ENCODE results near the gene ZNF771. TPM values are rescaled to one million over a fixed set of nuclear protein-coding genes. Genes with fewer than 3 reads are reported as not detected.

The ZNF771 gene
- total RNA-seq, 1 donor = 12.6 TPM

- TF ChIP-seq, protein P1, sequence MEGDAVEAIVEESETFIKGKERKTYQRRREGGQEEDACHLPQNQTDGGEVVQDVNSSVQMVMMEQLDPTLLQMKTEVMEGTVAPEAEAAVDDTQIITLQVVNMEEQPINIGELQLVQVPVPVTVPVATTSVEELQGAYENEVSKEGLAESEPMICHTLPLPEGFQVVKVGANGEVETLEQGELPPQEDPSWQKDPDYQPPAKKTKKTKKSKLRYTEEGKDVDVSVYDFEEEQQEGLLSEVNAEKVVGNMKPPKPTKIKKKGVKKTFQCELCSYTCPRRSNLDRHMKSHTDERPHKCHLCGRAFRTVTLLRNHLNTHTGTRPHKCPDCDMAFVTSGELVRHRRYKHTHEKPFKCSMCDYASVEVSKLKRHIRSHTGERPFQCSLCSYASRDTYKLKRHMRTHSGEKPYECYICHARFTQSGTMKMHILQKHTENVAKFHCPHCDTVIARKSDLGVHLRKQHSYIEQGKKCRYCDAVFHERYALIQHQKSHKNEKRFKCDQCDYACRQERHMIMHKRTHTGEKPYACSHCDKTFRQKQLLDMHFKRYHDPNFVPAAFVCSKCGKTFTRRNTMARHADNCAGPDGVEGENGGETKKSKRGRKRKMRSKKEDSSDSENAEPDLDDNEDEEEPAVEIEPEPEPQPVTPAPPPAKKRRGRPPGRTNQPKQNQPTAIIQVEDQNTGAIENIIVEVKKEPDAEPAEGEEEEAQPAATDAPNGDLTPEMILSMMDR (IDR thresholded peaks at IDR 0.05; ENCODE audit: insufficient read depth, low read length) = no peak
- DNase-seq (ENCODE audit: low read depth) = no peak
- no peak overlapping the region for H3K4me3 ChIP-seq (ENCODE audit: low read depth, low read length)
Measured at GRCh38 chr16:30428055-30428454, 20.6 kb downstream of the ZNF771 start.

DNA sequence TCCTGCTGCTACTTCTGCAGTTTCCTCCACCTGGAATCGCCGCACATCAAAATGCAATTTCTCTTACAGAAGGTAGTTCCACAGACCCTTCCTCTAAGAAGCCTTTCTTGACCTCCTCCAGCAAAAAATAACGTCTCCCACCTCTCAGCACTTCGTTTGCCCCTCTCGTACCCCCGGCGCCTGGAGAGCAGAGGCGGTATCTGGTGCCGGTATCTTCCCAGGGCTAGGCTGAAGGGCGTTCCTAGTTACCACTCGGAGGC, 21.9 kb downstream of the ZNF771 start:
- H3K4me3 ChIP-seq (ENCODE audit: low read depth, low read length) = peak overlapping the region; percentile 92
- DNase-seq (ENCODE audit: low read depth) = no peak
- TF ChIP-seq, protein P1 (IDR thresholded peaks at IDR 0.05; ENCODE audit: insufficient read depth, low read length) = no peak

GRCh38 chr16:30429678-30430427, 22.4 kb downstream of the ZNF771 start, which contains the start of gene DCTPP1:
TSS of gene DCTPP1 (minus strand) at chr16:30430030. CDS start at chr16:30429980, 50 bp downstream.
- DNase-seq (ENCODE audit: low read depth) = peak; percentile 97
- TF ChIP-seq, protein P1 (IDR thresholded peaks at IDR 0.05; ENCODE audit: insufficient read depth, low read length) = peak; percentile 62
- peak within 1 kb of the TSS; percentile 92 for H3K4me3 ChIP-seq (ENCODE audit: low read depth, low read length)

DNA sequence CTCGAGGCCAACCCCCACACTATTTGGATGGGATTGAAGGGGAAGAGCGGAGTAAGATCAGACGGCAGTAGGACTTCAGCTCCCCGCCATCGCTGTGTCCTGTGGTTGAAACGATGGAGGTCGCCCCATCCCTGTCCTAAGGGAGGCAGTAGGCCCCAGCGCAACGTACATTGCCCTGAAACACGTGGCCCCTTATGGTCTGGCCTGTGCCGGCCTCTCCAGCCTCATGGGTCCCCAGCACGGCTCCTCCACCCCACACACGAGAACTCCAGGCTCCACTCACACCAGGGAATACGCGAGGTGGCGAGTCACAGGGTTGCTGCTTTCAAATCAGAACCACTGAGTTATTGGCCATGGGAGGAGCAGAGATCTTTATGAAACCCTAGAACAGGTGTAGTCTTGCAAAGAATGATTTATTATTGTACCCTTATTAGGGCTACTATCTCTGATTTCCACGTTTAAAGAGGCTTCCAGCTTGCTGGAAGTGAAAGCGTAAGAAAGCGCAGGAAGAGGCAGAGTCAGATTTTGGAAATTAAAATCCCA, 23.1 kb downstream of the ZNF771 start:
- TF ChIP-seq, protein P1 (IDR thresholded peaks at IDR 0.05; ENCODE audit: insufficient read depth, low read length) = no peak
- DNase-seq (ENCODE audit: low read depth) = no peak
- H3K4me3 ChIP-seq (ENCODE audit: low read depth, low read length) = peak overlapping the region; percentile 56

- DNase-seq (ENCODE audit: low read depth) = no peak
- no peak overlapping the region for H3K4me3 ChIP-seq (ENCODE audit: low read depth, low read length)
- TF ChIP-seq, protein P1 (IDR thresholded peaks at IDR 0.05; ENCODE audit: insufficient read depth, low read length) = no peak
Measured at GRCh38 chr16:30434852-30435251, 27.4 kb downstream of the ZNF771 start.

GRCh38 chr16:30437511-30438046, 30.2 kb downstream of the ZNF771 start:
- no peak for DNase-seq (ENCODE audit: low read depth)
- TF ChIP-seq, protein P1 (IDR thresholded peaks at IDR 0.05; ENCODE audit: insufficient read depth, low read length) = no peak
- H3K4me3 ChIP-seq (ENCODE audit: low read depth, low read length) = no peak overlapping the region

Measured in fibroblast of the aortic adventitia (primary cell).